T47D (cell line): ENCODE data around the gene METTL16.

ENCODE experiments used
- DNase-seq, 2 experiments: peaks; one replicate each; pipeline versions ENCODE4 v3.0.0 to v3.0.0-alpha.2; 2011 to 2012; ENCODE audit warnings: low read depth in 1 of 2, low spot score in 1 of 2
- JUND ChIP-seq: IDR thresholded peaks from 2 replicates; pipeline ENCODE4 v1.6.1; 2012; ENCODE audit warnings: low read depth
- in situ Hi-C: cut with HindIII; loops from 2 replicates; pipeline ENCODE4 v1.10.0; 2016; ENCODE audit warnings: low sequenced_read_pairs, low pct_unique_long_range_greater_than_20kb

Gene METTL16

DNA sequence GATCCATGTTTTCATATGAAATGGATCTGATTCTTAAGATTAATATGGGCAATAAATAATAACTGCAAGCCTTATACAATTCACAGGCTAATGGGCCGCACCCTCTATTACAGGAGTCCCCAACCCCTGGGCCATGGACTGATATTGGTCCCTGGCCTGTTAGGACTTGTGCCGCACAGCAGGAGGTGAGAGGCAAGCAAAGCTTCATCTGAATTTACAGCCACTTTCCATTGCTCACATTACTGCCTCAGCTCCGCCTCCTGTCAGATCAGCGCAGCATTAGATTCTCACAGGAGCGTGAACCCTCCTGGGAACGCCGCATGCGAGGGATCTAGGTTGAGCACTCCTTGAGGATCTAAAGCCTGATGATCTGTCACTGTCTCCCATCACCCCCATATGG, 26.8 kb downstream of the METTL16 start:
- TF ChIP-seq JUND = no peak
- in situ Hi-C loops = no loop called here
- DNase-seq = peak in 1 of 2 experiments; percentile 57

DNA sequence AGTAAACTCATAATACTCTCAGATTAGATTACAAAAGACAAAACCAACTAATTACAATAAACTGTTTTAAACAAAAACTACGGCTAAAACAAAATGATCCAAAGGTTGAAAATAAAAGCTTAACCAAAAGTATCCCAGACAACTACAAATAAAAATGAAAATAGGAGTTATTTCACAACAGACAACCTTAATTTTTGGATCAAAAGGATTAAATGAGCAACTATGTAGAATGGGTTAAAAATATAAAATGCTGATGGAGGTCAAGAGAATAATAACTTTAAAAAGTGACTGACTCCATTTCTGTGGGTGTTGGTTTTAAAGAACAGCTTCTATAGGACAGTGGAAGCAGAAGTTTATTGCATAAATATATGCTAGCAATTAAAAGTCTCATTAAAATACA, 28.6 kb downstream of the METTL16 start:
- in situ Hi-C loops = no loop called here
- TF ChIP-seq JUND = no peak
- DNase-seq = no peak

DNA sequence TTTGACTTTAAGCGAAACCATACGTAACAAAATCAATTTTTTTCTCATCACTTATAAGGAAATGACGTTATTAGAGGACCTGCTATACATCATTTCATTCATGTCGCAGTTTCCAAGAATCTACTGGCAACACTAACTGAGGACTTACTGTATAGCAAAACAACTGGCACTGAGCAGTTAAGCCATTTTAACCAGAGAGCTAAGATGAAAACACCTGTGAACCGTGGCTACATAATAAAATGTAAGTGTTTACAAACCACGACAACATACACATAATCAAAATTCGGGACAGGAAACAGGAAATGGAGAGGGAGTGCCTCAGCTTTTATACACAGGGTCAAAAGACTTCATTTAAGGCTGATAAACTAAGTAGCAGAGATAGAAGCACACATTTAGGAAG, 29.5 kb downstream of the METTL16 start:
- DNase-seq = no peak
- TF ChIP-seq JUND = no peak
- in situ Hi-C loops = no loop called here

DNA sequence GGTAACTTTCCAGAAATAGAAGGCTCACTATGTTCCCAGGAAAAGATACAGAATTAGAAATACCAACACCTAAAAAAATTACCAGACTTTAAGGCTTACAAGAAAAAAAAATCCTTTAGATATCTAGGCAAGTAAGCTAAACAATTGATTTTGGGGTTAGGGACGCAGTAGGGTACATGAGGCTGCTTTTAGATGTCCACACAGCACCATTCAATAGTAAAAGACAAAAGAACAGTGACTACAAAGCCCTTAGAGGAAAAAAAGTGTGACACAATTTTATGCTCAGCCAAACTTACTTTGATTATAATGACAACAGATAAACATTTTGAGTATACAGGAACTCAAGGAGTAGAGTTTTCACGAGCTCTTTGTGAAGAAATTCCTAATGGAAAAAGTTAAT, 29.9 kb downstream of the METTL16 start:
- in situ Hi-C loops = no loop called here
- no peak for TF ChIP-seq JUND
- DNase-seq = no peak

DNA sequence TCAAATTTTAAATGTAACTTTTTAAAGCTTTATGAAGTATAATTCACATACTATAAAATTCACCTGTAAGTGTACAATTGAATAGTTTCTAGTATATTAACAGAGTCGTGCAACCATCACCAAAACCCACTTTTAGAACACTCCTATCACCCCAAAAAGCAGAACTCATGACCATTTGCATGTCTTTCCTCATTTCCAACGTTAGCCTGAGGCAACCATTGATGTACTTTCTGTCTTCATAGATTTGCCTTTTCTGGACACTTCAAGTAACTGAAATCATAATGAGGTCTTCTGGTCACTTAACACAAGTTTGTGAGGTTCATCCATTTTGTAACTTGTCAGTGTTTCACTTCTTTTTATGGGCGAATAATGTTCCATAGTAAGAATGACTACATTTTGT, 33.2 kb downstream of the METTL16 start:
- no peak for DNase-seq
- no peak for TF ChIP-seq JUND
- in situ Hi-C loops = no loop called here

DNA sequence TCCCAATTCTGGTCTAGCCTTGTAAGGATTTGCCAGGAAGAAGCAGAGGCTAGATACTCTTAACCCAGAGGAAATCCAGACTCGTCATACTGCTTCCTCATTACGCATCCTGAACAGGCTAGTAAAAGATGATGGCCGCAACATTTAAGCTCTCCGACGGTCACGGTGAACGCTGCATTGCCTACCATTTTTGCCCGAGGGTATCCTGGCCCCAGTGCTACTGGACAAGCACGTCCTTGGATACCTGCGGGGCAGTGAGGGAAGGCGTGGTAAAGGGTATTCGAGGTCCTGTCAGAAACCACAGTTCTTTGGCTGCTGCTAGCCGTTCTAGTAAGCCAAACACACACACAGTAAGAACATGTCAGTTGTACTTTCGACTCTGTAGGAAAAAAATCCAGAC, 36.6 kb downstream of the METTL16 start:
- no peak for DNase-seq
- in situ Hi-C loops = no loop called here
- TF ChIP-seq JUND = no peak

DNA sequence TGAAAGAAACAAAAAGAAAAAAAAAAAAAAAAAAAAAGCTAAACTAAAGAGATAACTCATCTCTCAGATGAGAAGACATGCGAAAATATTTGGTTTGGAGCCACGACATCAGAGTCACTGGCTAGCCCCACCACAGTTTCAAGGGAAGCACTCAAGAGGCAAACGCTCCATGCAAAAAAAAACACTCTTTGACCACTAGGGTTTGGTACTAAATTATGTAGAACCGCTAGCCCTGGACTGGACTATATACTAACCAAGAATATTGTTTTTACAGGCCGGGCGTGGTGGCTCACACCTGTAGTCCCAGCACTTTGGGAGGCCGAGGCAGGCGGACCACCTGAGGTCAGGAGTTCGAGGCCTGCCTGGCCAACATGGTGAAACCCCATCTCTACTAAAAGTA, 37.3 kb downstream of the METTL16 start:
- TF ChIP-seq JUND = no peak
- in situ Hi-C loops = no loop called here
- DNase-seq = no peak

DNA sequence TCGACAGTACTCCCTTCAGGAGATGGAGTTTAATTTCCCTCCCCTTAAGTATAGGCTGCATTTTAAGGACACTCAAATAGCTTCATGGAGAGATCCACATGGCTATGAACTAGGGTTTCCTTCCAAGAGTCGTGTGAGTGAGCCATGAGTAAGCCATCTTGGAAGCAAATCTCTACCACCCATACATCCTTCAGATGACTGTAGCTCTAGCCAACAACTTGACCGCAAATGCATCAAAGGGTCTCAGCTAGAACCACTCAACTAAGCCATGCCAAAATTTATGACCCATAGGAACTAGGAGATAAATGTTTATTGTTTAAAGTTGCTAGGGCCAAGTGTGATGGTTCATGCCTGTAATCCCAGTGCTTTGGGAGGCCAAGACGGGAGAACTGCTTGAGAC, 43.4 kb downstream of the METTL16 start:
- in situ Hi-C loops = no loop called here
- no peak for DNase-seq

DNA sequence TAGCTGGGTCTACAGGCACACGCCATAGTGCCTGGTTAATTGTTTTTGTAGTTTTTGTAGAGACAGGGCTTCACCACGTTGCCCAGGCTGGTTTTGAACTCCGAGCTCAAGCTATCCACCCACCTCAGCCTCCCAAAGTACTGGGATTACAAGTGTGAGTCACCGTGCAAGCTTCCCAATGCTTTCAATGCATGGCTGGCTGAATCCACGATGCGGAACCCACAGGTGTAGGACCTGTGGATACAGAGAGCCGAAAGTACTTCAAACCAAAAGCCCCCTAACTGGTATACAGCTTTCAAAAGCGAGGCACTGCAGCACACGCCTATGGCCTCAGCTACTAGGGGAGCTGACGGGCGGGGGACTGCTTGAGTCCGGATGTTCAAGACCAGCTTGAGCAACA, 44.8 kb downstream of the METTL16 start:
- no peak for DNase-seq
- TF ChIP-seq JUND = no peak
- in situ Hi-C loops = no loop called here

More for the DNA sequence above, 43.4 kb downstream of the METTL16 start:
- no peak for TF ChIP-seq JUND

DNA sequence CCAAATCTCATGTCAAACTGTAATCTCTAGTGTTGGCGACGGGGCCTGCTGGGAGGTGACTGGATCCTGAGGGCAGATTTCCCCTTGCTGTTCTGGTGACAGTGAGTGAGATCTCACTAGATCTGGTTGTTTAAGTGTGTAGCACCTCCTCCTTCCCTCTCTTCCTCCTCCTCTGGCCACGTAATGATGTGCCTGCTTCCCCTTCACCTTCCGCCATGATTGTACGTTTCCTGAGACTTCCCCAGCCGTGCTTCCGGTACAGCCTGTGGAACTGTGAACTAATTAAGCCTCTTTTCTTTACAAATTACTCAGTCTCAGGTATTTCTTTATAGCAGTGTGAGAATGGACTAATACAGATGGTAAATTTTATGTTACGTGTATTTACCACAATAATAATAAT, 49.2 kb downstream of the METTL16 start:
- no peak for TF ChIP-seq JUND
- DNase-seq = no peak
- in situ Hi-C loops = no loop called here

DNA sequence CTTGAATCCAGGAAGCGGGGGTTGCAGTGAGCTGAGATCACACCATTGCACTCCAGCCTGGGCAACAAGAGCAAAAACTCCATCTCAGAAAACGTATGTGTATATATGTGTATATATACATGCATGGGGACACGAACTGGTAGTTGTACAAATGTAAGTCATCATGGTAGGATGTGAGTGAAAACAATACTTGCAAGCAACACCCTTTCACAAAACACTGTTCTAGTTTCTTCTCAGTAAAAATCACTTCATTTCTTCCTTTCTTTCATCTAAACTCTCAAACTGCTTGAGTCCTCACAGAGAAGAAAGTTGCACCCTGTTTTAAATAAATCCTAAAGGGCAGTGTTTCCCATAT, 51.8 kb downstream of the METTL16 start:
- in situ Hi-C loops = no loop called here
- no peak for DNase-seq
- TF ChIP-seq JUND = no peak

DNA sequence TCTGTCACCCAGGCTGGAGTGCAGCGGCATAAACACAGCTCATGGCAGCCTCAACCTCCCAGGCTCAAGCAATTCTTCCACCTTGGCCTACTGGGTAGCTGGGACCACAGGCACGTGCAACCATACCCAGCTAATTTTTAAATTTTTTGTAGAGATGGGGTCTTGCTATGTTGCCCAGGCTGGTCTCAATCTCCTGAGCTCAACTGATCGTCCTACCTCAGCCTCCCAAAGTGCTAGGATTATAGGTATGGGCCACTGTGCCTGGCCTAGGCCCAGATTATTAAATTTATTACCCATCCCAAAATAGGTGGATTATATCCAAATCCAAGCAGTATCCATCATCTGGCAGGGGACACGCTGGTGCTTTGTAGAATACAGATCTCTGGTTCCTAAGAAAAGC, 53.8 kb downstream of the METTL16 start:
- TF ChIP-seq JUND = no peak
- in situ Hi-C loops = no loop called here
- DNase-seq = no peak

DNA sequence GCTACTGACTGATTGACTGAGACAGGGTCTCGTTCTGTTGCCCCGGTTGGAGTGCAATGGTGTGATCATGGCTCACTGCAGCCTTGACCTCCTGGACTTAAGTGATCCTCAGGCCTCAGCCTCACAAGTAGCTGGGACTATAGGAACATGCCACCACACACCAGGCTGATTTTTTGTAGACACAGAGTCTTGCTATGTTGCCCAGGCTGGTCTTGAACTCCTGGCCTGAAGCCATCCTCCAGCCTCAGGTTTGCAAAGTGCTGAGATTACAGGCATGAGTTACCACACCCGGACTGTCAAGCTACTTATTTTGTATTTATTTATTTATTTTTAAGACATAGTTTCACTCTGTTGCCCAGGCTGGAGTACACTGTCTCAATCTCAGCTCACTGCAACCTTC, 55.2 kb downstream of the METTL16 start:
- DNase-seq = no peak
- TF ChIP-seq JUND = no peak

DNA sequence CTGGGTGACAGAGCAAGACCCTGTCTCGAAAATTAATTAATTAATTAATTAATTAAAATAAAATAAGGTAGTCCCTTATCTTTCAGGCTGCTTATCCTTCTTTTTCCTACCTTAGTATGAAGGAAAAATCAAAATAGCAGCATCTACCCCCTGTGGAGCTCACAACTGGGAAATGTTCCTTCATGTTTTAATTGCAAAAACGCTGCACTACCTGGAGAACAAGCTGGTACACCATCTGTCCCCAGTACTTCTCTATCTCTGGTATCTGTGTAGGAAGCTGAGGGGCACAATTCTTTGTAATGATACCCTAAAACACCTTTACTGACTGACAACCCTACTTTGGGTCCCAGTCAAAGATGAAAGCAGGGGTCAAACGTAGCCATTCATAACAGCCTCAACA, 55.7 kb downstream of the METTL16 start:
- no peak for TF ChIP-seq JUND
- DNase-seq = no peak
- in situ Hi-C loops = no loop called here

More for the DNA sequence above, 55.2 kb downstream of the METTL16 start:
- in situ Hi-C loops = no loop called here

DNA sequence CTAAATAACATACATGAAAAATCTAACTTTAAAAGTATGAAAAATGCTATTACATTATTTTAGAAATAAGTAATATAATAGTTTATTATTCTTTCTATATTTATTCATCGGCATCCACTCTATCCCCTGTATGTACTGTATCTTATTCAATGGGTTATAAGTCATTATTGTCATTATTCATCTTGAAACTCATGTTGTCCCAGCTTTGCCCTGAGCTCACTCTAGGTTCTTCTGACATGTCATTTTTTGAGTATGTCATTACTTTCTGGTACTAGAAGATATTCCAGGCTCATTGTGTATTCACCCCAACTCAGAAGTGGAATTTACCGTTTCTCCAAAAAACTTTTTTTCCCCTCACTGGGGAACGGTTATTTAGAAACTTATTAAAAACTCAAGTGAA, 57.8 kb downstream of the METTL16 start:
- TF ChIP-seq JUND = no peak
- in situ Hi-C loops = no loop called here
- DNase-seq = no peak
